ENCODE measurements around the gene NR5A1. TPM values are rescaled to one million over a fixed set of nuclear protein-coding genes. Genes with fewer than 3 reads are reported as not detected.

Gene NR5A1
- total RNA-seq (2021; ENCODE audit: unreplicated experiment) (0.64 TPM), Bru-seq, nascent RNA (percentile 16 among the genes with signal in this experiment), BruChase-seq, experiment 1, labeled RNA remaining after a 6-hour chase (percentile 43 among the genes with signal in this experiment), BruChase-seq, experiment 2, labeled RNA remaining after a 2-hour chase (percentile 30 among the genes with signal in this experiment)
- polyA plus RNA-seq (2012) = 0.02 and 0.04 TPM in 2 replicates
- long read RNA-seq = 0 reads

- no peak within 1 kb of the TSS for H3K4me2 ChIP-seq (ENCODE audit: low read length)
Observed at GRCh38 chr9:124506931-124507879, at the start of gene NR5A1. Gene NR5A1 (minus strand): TSS chr9:124507399. CDS start chr9:124503395, 4,004 bp downstream.

More at GRCh38 chr9:124506931-124507879, at the start of gene NR5A1:
- H3K9ac ChIP-seq (ENCODE audit: low read length) = no peak within 1 kb of the TSS
- no peaks in the 10 kb centered on the region for H4K20me1 ChIP-seq (ENCODE audit: insufficient read depth)
- CTCF ChIA-PET = no interaction called here
- no peak within 1 kb of the TSS for H2AFZ ChIP-seq (ENCODE audit: low read depth, low read length, poor library complexity, severe bottlenecking)
- ATAC-seq = no peak
- no peak for TF ChIP-seq EGR1 (IDR thresholded peaks at IDR 0.05; ENCODE audit: low read depth)
- TF ChIP-seq CEBPB (IDR thresholded peaks at IDR 0.05; ENCODE audit: low read depth) = no peak
- no peak for TF ChIP-seq CTCF (IDR thresholded peaks at IDR 0.05 in 2 of 3, conservative IDR thresholded peaks at IDR 0.05 in 1 of 3; ENCODE audit: borderline replicate concordance in 1 of 3, insufficient read depth in 1 of 3, low read depth in 2 of 3, low read length in 2 of 3)
- TF ChIP-seq SIN3A (IDR thresholded peaks at IDR 0.05; ENCODE audit: low read depth) = no peak
- no peak for TF ChIP-seq REST (IDR thresholded peaks at IDR 0.05; ENCODE audit: low read depth)
- TF ChIP-seq YY1 (IDR thresholded peaks at IDR 0.05; ENCODE audit: extremely low read depth, insufficient replicate concordance, low read depth, low read length) = no peak
- TF ChIP-seq ZNF274 (IDR thresholded peaks at IDR 0.05; ENCODE audit: low read depth, low read length) = no peak
- TF ChIP-seq SRF (IDR thresholded peaks at IDR 0.05; ENCODE audit: low read depth) = no peak
- H3K27me3 ChIP-seq (ENCODE audit: insufficient read depth, low read length) = no peaks in the 10 kb centered on the region
- H3K9me3 ChIP-seq (ENCODE audit: control insufficient read depth in 1 of 2, insufficient read depth in 1 of 2, low read depth in 1 of 2, low read length in 2 of 2) = no peaks in the 10 kb centered on the region
- intact Hi-C loops (cut with micrococcal nuclease) = no loop called here
- no TSS peak for BruUV-seq (replicated peaks)
- H3K27ac ChIP-seq (ENCODE audit: low read depth, low read length) = no peak within 1 kb of the TSS
- RAD21 ChIA-PET (ENCODE audit: low non-redundant PET in 1 of 2, low total read pairs in 2 of 2, uncharacterized antibody in 2 of 2, unreplicated experiment in 2 of 2) = no interaction called here
- no peaks in the 10 kb centered on the region for H3K79me2 ChIP-seq (ENCODE audit: insufficient read depth, low read length)
- H3K9me2 ChIP-seq (ENCODE audit: insufficient read depth) = no peaks in the 10 kb centered on the region
- POLR2A ChIA-PET = no interaction called here
- H3K4me1 ChIP-seq (ENCODE audit: control insufficient read depth in 1 of 2, insufficient read depth in 2 of 2, low read length in 2 of 2) = no peaks in the 10 kb centered on the region
- no peaks in the 10 kb centered on the region for H3K36me3 ChIP-seq (ENCODE audit: control insufficient read depth in 1 of 2, insufficient read depth in 2 of 2, low read length in 2 of 2)
- no peak within 1 kb of the TSS for H3K4me3 ChIP-seq (replicated peaks in 1 of 2; ENCODE audit: low read depth in 1 of 2, low read length in 2 of 2)
- DNase-seq (ENCODE audit: low read depth, low spot score) = no peak

Data from HCT116 (cell line).